Sigmoid colon (tissue), 4 donors: Measurements from ENCODE around the gene TIMP2.

Source experiments
- EP300 ChIP-seq, 4 donors: sonication (generic); formaldehyde crosslinking; IDR thresholded peaks; one replicate each; pipeline ENCODE4 v1.6.1; 2017; ENCODE audit warnings: antibody characterized with exemption in 4 of 4
- POLR2A ChIP-seq, 2 donors: fragments of 450-650 bp; IDR thresholded peaks; one replicate each; pipeline ENCODE4 v1.6.1; 2016; ENCODE audit warnings: antibody characterized with exemption in 2 of 2, mild to moderate bottlenecking in 2 of 2, moderate library complexity in 2 of 2
- POLR2AphosphoS5 ChIP-seq, 4 donors: sonication (generic); formaldehyde crosslinking; IDR thresholded peaks; one replicate each; pipeline ENCODE4 v1.6.1; 2017; ENCODE audit warnings: antibody characterized with exemption in 4 of 4
- TF ChIP-seq, protein P1 (sequence below), 4 experiments: fragments of 450-650 bp in 3 of 4; fragments of 200-600 bp in 1 of 4; IDR thresholded peaks; one replicate each; pipeline ENCODE4 v1.5.1; 2016 to 2019; ENCODE audit warnings: antibody characterized with exemption in 4 of 4, mild to moderate bottlenecking in 3 of 4, moderate library complexity in 2 of 4

DNA sequence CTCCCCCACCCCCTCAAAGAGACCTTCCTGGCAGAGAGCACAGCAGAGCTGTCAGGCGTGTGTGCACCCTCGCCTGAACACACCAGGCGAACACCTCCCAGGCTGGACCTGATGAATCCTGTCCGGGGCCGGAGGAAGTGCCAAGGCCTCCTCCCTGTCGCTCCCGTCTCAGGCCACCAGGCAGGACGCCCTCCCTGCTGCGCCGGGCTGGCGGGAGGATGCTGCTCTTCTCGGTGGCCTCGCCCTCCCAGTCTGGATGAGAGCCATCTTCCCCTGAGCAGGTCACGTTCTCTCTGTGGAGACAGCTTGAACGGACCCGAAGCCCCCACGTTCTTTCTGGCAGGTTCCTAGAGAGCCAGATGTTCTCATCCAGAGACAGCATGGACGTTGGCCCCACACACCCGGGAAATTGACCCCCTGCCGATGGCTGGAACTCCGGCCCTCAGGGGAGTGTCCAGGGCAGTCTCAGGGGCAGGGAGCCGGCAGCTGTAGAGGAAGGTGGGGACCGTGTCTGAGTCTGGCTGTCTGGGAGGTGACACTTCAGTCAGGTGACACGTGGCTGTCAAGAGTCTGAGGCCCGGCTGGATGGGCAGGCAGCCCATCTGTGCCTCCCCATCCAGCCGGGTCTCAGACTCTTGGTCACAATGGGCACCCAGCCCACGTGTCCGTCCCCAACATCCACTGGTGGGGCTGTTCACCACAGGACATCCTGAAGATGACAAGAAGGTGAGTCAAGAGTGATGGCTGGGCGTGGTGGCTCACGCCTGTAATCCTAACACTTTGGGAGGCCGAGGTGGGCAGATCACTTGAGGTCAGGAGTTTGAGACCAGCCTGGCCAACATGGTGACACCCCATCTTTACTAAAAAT lies 5.0 kb upstream of the TIMP2 start:
- TF ChIP-seq, protein P1, sequence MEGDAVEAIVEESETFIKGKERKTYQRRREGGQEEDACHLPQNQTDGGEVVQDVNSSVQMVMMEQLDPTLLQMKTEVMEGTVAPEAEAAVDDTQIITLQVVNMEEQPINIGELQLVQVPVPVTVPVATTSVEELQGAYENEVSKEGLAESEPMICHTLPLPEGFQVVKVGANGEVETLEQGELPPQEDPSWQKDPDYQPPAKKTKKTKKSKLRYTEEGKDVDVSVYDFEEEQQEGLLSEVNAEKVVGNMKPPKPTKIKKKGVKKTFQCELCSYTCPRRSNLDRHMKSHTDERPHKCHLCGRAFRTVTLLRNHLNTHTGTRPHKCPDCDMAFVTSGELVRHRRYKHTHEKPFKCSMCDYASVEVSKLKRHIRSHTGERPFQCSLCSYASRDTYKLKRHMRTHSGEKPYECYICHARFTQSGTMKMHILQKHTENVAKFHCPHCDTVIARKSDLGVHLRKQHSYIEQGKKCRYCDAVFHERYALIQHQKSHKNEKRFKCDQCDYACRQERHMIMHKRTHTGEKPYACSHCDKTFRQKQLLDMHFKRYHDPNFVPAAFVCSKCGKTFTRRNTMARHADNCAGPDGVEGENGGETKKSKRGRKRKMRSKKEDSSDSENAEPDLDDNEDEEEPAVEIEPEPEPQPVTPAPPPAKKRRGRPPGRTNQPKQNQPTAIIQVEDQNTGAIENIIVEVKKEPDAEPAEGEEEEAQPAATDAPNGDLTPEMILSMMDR (IDR thresholded peaks at IDR 0.05), result no peak
- TF ChIP-seq POLR2A (IDR thresholded peaks at IDR 0.05) (no peak), POLR2AphosphoS5 (IDR thresholded peaks at IDR 0.05) (no peak), EP300 (IDR thresholded peaks at IDR 0.05) (no peak)
